Mesenchymal stem cell (in vitro differentiated cells and primary cell): ENCODE measurements around the gene KIAA0825.
"Not testable (repeated sequence)": the region's sequence is repeated elsewhere in the genome, so short reads cannot be mapped to it uniquely, and the experiment has no call there.

ENCODE experiments used
- DNase-seq: peaks from one replicate; pipeline ENCODE4 v3.0.0-alpha.2; 2013
- H2AFZ ChIP-seq: one replicate; pipeline ENCODE4 v1.6.1; 2013; ENCODE audit warnings: low read depth, mild to moderate bottlenecking, control low read depth, inconsistent platforms, low read length, moderate library complexity
- H2AK5ac ChIP-seq: 2 replicates; pipeline ENCODE4 v1.6.1; 2013; ENCODE audit warnings: low read length, moderate library complexity, mild to moderate bottlenecking, inconsistent platforms; ENCODE audit not compliant: severe bottlenecking
- H2BK120ac ChIP-seq: one replicate; pipeline ENCODE4 v1.6.1; 2013; ENCODE audit warnings: low read depth, mild to moderate bottlenecking, inconsistent platforms, low read length, moderate library complexity
- H2BK12ac ChIP-seq, 2 experiments: one replicate each; pipeline ENCODE4 v1.6.1; 2013; ENCODE audit warnings: inconsistent platforms in 2 of 2, low read length in 2 of 2, mild to moderate bottlenecking in 2 of 2, moderate library complexity in 2 of 2, control low read depth in 1 of 2
- H2BK15ac ChIP-seq: one replicate; pipeline ENCODE4 v1.6.1; 2013; ENCODE audit warnings: mild to moderate bottlenecking, low read depth, inconsistent platforms; ENCODE audit not compliant: poor library complexity, severe bottlenecking
- H2BK5ac ChIP-seq: 2 replicates; pipeline ENCODE4 v1.6.1; 2013; ENCODE audit warnings: low read depth, mild to moderate bottlenecking, low read length, control low read depth, inconsistent platforms; ENCODE audit not compliant: poor library complexity, severe bottlenecking
- H3K14ac ChIP-seq, 2 experiments: one replicate each; pipeline ENCODE4 v1.6.1; 2013; ENCODE audit warnings: inconsistent platforms in 2 of 2, low read length in 2 of 2, control low read depth in 1 of 2, mild to moderate bottlenecking in 1 of 2, moderate library complexity in 1 of 2
- H3K18ac ChIP-seq, 2 experiments: one replicate each; pipeline ENCODE4 v1.6.1; 2013; ENCODE audit warnings: inconsistent platforms in 2 of 2, low read length in 2 of 2, control low read depth in 1 of 2, low read depth in 1 of 2, mild to moderate bottlenecking in 1 of 2
- H3K23ac ChIP-seq, 2 experiments: one replicate each; pipeline ENCODE4 v1.6.1; 2013; ENCODE audit warnings: inconsistent platforms in 2 of 2, low read length in 2 of 2, mild to moderate bottlenecking in 2 of 2, moderate library complexity in 2 of 2, control low read depth in 1 of 2
- H3K27ac ChIP-seq: 2 replicates; pipeline ENCODE4 v1.5.1; 2013; ENCODE audit warnings: mild to moderate bottlenecking, moderate library complexity, low read length, control low read depth, inconsistent platforms; ENCODE audit not compliant: poor library complexity, severe bottlenecking
- H3K27me3 ChIP-seq, 2 experiments: 2 replicates each; pipeline versions ENCODE4 v1.6.1 to v1.7.0; 2013; ENCODE audit warnings: low read length in 2 of 2, mild to moderate bottlenecking in 2 of 2, moderate library complexity in 2 of 2, control low read depth in 1 of 2, inconsistent platforms in 1 of 2; ENCODE audit not compliant: control insufficient read depth in 1 of 2, insufficient read depth in 1 of 2
- H3K36me3 ChIP-seq, 2 experiments: 2 replicates each; pipeline versions ENCODE4 v1.6.1 to v1.7.0; 2013; ENCODE audit warnings: low read length in 2 of 2, control low read depth in 1 of 2, inconsistent platforms in 1 of 2, low read depth in 1 of 2, mild to moderate bottlenecking in 1 of 2; ENCODE audit not compliant: insufficient read depth in 2 of 2, control insufficient read depth in 1 of 2
- H3K4ac ChIP-seq, 2 experiments: one replicate each; pipeline ENCODE4 v1.6.1; 2013; ENCODE audit warnings: inconsistent platforms in 2 of 2, low read length in 2 of 2, mild to moderate bottlenecking in 2 of 2, moderate library complexity in 2 of 2, control low read depth in 1 of 2, low read depth in 1 of 2
- H3K4me1 ChIP-seq: 2 replicates; pipeline ENCODE4 v1.6.1; 2013; ENCODE audit warnings: low read depth, low read length, control low read depth; ENCODE audit not compliant: control insufficient read depth, insufficient read depth
- H3K4me2 ChIP-seq: 2 replicates; pipeline ENCODE4 v1.6.1; 2013; ENCODE audit warnings: low read length, mild to moderate bottlenecking, inconsistent platforms; ENCODE audit not compliant: poor library complexity, severe bottlenecking
- H3K4me3 ChIP-seq, 2 experiments: 2 replicates each; pipeline versions ENCODE4 v1.5.1 to v1.7.0; 2013; ENCODE audit warnings: low read length in 2 of 2, mild to moderate bottlenecking in 2 of 2, control low read depth in 1 of 2, low read depth in 1 of 2; ENCODE audit not compliant: insufficient read depth in 1 of 2
- H3K79me1 ChIP-seq: replicated peaks from 2 replicates; pipeline ENCODE4 v1.6.1; 2013; ENCODE audit warnings: mild to moderate bottlenecking, control low read depth, low read length, inconsistent platforms; ENCODE audit not compliant: poor library complexity, severe bottlenecking
- H3K9ac ChIP-seq: 2 replicates; pipeline ENCODE4 v1.7.0; 2013; ENCODE audit warnings: mild to moderate bottlenecking, low read length, moderate library complexity
- H3K9me3 ChIP-seq: 2 replicates; pipeline ENCODE4 v1.7.0; 2013; ENCODE audit warnings: mild to moderate bottlenecking, low read length; ENCODE audit not compliant: control insufficient read depth
- H4K8ac ChIP-seq: one replicate; pipeline ENCODE4 v1.6.1; 2013; ENCODE audit warnings: inconsistent platforms, mild to moderate bottlenecking, low read length, moderate library complexity
- H4K91ac ChIP-seq: one replicate; pipeline ENCODE4 v1.6.1; 2013; ENCODE audit warnings: mild to moderate bottlenecking, low read length, inconsistent platforms
- WGBS: methylation state at CpG from one replicate; pipeline ENCODE4 v1.1.7; 2013; ENCODE audit warnings: mixed read lengths; 5-methylcytosine and 5-hydroxymethylcytosine counted together

Gene KIAA0825

GRCh38 chr5:94116317-94116716, 502.1 kb downstream of the KIAA0825 start:
- H3K9me3 ChIP-seq, DNase-seq, H3K14ac ChIP-seq, H2BK15ac ChIP-seq, H4K8ac ChIP-seq, H2AK5ac ChIP-seq, H3K79me1 ChIP-seq, H2BK12ac ChIP-seq, H2AFZ ChIP-seq, H2BK5ac ChIP-seq, H3K18ac ChIP-seq, H3K4ac ChIP-seq, H3K4me3 ChIP-seq, H4K91ac ChIP-seq, H3K36me3 ChIP-seq, H3K27me3 ChIP-seq, H3K4me2 ChIP-seq, H3K23ac ChIP-seq, H3K4me1 ChIP-seq, H3K27ac ChIP-seq, H3K9ac ChIP-seq, H2BK120ac ChIP-seq: not testable (repeated sequence)
- WGBS, result 89% methylated on average over 2 of the region's 2 CpGs

- Histone ChIP-seq H3K23ac (no peak overlapping the region), H3K4me3 (no peak overlapping the region), H3K14ac (no peak overlapping the region), H3K4me1 (no peaks in the 10 kb centered on the region), H2BK120ac (no peak overlapping the region), H2BK15ac (no peak overlapping the region), H3K36me3 (no peaks in the 10 kb centered on the region), H2AFZ (no peak overlapping the region), H4K91ac (no peak overlapping the region), H3K18ac (no peak overlapping the region), H3K9ac (no peak overlapping the region), H4K8ac (no peak overlapping the region), H2BK12ac (no peak overlapping the region), H3K27me3 (no peaks in the 10 kb centered on the region), H3K9me3 (peaks cover 4% of the 10 kb centered on the region), H2AK5ac (no peak overlapping the region), H3K4ac (no peak overlapping the region), H3K79me1 (peaks cover 5% of the 10 kb centered on the region), H2BK5ac (no peak overlapping the region), H3K27ac (no peak overlapping the region), H3K4me2 (no peak overlapping the region)
- WGBS, result no CpG with 5 or more reads among the region's 2 CpGs
- no peak for DNase-seq
These were observed 505.3 kb downstream of the KIAA0825 start for GRCh38 chr5:94113087-94113486.

- Histone ChIP-seq H3K4me1 (no peaks in the 10 kb centered on the region), H4K91ac (no peak overlapping the region), H2BK15ac (peak overlapping the region; percentile 93), H3K4me3 (peak overlapping the region; percentile 86 to 92), H3K4me2 (peak overlapping the region; percentile 90), H3K9ac (peak overlapping the region; percentile 95), H2BK120ac (peak overlapping the region; percentile 89), H3K9me3 (no peaks in the 10 kb centered on the region), H3K27ac (peak overlapping the region; percentile 66), H3K18ac (peak overlapping the region; percentile 60 to 93), H2BK12ac (peak overlapping the region in 1 of 2 experiments; percentile 87), H3K4ac (peak overlapping the region in 1 of 2 experiments; percentile 97), H3K36me3 (no peaks in the 10 kb centered on the region), H3K23ac (no peak overlapping the region), H2AFZ (peak overlapping the region; percentile 99), H2AK5ac (no peak overlapping the region), H3K79me1 (peaks cover 12% of the 10 kb centered on the region), H2BK5ac (peak overlapping the region; percentile 22), H4K8ac (peak overlapping the region; percentile 74), H3K27me3 (no peaks in the 10 kb centered on the region), H3K14ac (peak overlapping the region in 1 of 2 experiments; percentile 97)
- WGBS, result 3% methylated on average over 49 of the region's 51 CpGs
- DNase-seq, result peak; percentile 95
These were observed 507.0 kb downstream of the KIAA0825 start for GRCh38 chr5:94111209-94112004.

GRCh38 chr5:94103514-94104245, 514.7 kb downstream of the KIAA0825 start:
- DNase-seq, result no peak
- no peak overlapping the region for H3K4ac ChIP-seq
- H3K23ac ChIP-seq, result no peak overlapping the region
- H2BK12ac ChIP-seq, result no peak overlapping the region
- H4K8ac ChIP-seq, result no peak overlapping the region
- H2BK15ac ChIP-seq, result no peak overlapping the region
- H3K36me3 ChIP-seq, result no peaks in the 10 kb centered on the region
- H3K79me1 ChIP-seq, result peaks cover 26% of the 10 kb centered on the region
- no peak overlapping the region for H3K4me3 ChIP-seq
- H3K9me3 ChIP-seq, result peaks cover 15% of the 10 kb centered on the region
- no peak overlapping the region for H3K4me2 ChIP-seq
- H2BK5ac ChIP-seq, result no peak overlapping the region
- 99% methylated on average over 3 of the region's 3 CpGs for WGBS
- no peaks in the 10 kb centered on the region for H3K27me3 ChIP-seq
- no peak overlapping the region for H2BK120ac ChIP-seq
- H3K27ac ChIP-seq, result no peak overlapping the region
- H3K4me1 ChIP-seq, result no peaks in the 10 kb centered on the region
- H4K91ac ChIP-seq, result no peak overlapping the region
- H3K18ac ChIP-seq, result no peak overlapping the region
- H2AK5ac ChIP-seq, result no peak overlapping the region
- H3K9ac ChIP-seq, result no peak overlapping the region
- no peak overlapping the region for H3K14ac ChIP-seq
- H2AFZ ChIP-seq, result no peak overlapping the region
